Astrocyte (in vitro differentiated cells and primary cell): ENCODE data around the gene TRIM52. TPM values are rescaled to one million over a fixed set of nuclear protein-coding genes. Genes with fewer than 3 reads are reported as not detected.

Source experiments
- DNase-seq: peaks from one replicate; pipeline ENCODE4 v3.0.0-alpha.2; 2010; ENCODE audit warnings: low read depth
- FAIRE-seq: peaks from 2 replicates; lab custom pipeline; 2011; peaks lifted over from hg19 to GRCh38; lab: Jason Lieb, UNC
- H2AFZ ChIP-seq: 2 replicates; pipeline ENCODE4 v1.6.0; 2012; ENCODE audit warnings: low read depth, low read length, inconsistent platforms
- H3K27ac ChIP-seq: 2 replicates; pipeline ENCODE4 v1.5.1; 2011; ENCODE audit warnings: low read depth, low read length, inconsistent platforms
- H3K27me3 ChIP-seq: 2 replicates; pipeline ENCODE4 v1.6.0; 2011; ENCODE audit warnings: low read length, inconsistent platforms; ENCODE audit not compliant: insufficient read depth
- H3K36me3 ChIP-seq: 2 replicates; pipeline ENCODE4 v1.5.1; 2011; ENCODE audit warnings: low read length, inconsistent platforms; ENCODE audit not compliant: insufficient read depth
- H3K4me1 ChIP-seq: 2 replicates; pipeline ENCODE4 v1.5.1; 2011; ENCODE audit warnings: low read length, inconsistent platforms; ENCODE audit not compliant: insufficient read depth
- H3K4me2 ChIP-seq: 2 replicates; pipeline ENCODE4 v1.6.0; 2012; ENCODE audit warnings: low read length, inconsistent platforms
- H3K4me3 ChIP-seq: 2 replicates; pipeline ENCODE4 v1.5.1; 2011; ENCODE audit warnings: low read depth, mild to moderate bottlenecking, low read length, inconsistent platforms; ENCODE audit not compliant: insufficient read depth
- H3K79me2 ChIP-seq: 2 replicates; pipeline ENCODE4 v1.6.0; 2012; ENCODE audit warnings: mild to moderate bottlenecking, low read length, inconsistent platforms; ENCODE audit not compliant: insufficient read depth
- H3K9ac ChIP-seq: 2 replicates; pipeline ENCODE4 v1.6.0; 2012; ENCODE audit warnings: mild to moderate bottlenecking, low read length, inconsistent platforms
- H3K9me3 ChIP-seq: 2 replicates; pipeline ENCODE4 v1.5.1; 2012; ENCODE audit warnings: low read depth, mild to moderate bottlenecking, low read length, inconsistent platforms; ENCODE audit not compliant: insufficient read depth
- H4K20me1 ChIP-seq: 2 replicates; pipeline ENCODE4 v1.6.0; 2012; ENCODE audit warnings: low read length, inconsistent platforms; ENCODE audit not compliant: insufficient read depth
- H3K27ac Mint-ChIP-seq: one replicate; pipeline ENCODE4 v1.8.0; 2021; ENCODE audit warnings: mild to moderate bottlenecking, mixed read lengths; ENCODE audit not compliant: unreplicated experiment
- H3K27me3 Mint-ChIP-seq: one replicate; pipeline ENCODE4 v1.8.0; 2021; ENCODE audit warnings: low read depth, mixed read lengths; ENCODE audit not compliant: unreplicated experiment
- H3K36me3 Mint-ChIP-seq: one replicate; pipeline ENCODE4 v1.8.0; 2021; ENCODE audit warnings: low read depth, mixed read lengths; ENCODE audit not compliant: unreplicated experiment
- H3K4me1 Mint-ChIP-seq: one replicate; pipeline ENCODE4 v1.8.0; 2021; ENCODE audit warnings: low read depth, mixed read lengths; ENCODE audit not compliant: unreplicated experiment
- H3K4me3 Mint-ChIP-seq: one replicate; pipeline ENCODE4 v1.8.0; 2021; ENCODE audit warnings: mild to moderate bottlenecking, moderate library complexity, mixed read lengths; ENCODE audit not compliant: unreplicated experiment
- H3K9me3 Mint-ChIP-seq: one replicate; pipeline ENCODE4 v1.8.0; 2021; ENCODE audit warnings: mild to moderate bottlenecking, mixed read lengths; ENCODE audit not compliant: unreplicated experiment
- EZH2 ChIP-seq: IDR thresholded peaks from 2 replicates; pipeline ENCODE4 v1.6.1; 2012; ENCODE audit warnings: mild to moderate bottlenecking, low read length, inconsistent platforms; ENCODE audit not compliant: insufficient read depth
- total RNA-seq: library from RNA; stranded (reverse); gene quantifications from 2 replicates; pipeline ENCODE4 v1.2.1, GENCODE V29; 2021
- TF ChIP-seq, protein P1 (sequence below): IDR thresholded peaks from 2 replicates; pipeline ENCODE4 v1.5.1; 2011; ENCODE audit warnings: low read depth, mild to moderate bottlenecking, inconsistent platforms, low read length, moderate library complexity; ENCODE audit not compliant: insufficient read depth

Gene TRIM52
- total RNA-seq, 1 donor from 2014 or later = 6.5 TPM

DNA sequence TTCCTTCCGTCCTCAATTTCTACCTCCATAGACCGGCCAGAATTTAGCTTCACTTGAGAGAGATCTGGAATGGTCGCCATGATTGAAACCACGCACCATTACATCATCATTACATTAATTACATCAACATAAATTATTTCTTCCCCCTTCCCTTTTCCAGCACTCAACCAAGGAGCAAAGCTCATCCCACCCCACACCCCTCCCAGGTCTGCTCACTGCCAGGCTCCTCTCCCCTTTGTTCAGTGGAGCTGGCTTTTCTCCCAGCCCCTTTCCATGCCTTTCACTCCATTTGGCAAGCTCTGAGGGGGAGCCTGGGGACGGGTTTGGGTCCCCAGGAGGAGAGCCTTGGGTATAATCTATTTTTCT is 25.6 kb downstream of the TRIM52 start:
- peak overlapping the region; percentile 72 for H3K27ac Mint-ChIP-seq
- no peaks in the 10 kb centered on the region for H3K9me3 Mint-ChIP-seq
- TF ChIP-seq, protein P1, sequence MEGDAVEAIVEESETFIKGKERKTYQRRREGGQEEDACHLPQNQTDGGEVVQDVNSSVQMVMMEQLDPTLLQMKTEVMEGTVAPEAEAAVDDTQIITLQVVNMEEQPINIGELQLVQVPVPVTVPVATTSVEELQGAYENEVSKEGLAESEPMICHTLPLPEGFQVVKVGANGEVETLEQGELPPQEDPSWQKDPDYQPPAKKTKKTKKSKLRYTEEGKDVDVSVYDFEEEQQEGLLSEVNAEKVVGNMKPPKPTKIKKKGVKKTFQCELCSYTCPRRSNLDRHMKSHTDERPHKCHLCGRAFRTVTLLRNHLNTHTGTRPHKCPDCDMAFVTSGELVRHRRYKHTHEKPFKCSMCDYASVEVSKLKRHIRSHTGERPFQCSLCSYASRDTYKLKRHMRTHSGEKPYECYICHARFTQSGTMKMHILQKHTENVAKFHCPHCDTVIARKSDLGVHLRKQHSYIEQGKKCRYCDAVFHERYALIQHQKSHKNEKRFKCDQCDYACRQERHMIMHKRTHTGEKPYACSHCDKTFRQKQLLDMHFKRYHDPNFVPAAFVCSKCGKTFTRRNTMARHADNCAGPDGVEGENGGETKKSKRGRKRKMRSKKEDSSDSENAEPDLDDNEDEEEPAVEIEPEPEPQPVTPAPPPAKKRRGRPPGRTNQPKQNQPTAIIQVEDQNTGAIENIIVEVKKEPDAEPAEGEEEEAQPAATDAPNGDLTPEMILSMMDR = no peak
- TF ChIP-seq EZH2 = no peak
- H3K4me2 ChIP-seq = no peak overlapping the region
- peaks cover 58% of the 10 kb centered on the region for H3K36me3 ChIP-seq
- FAIRE-seq = no peak
- H3K27me3 ChIP-seq = no peaks in the 10 kb centered on the region
- H2AFZ ChIP-seq = no peak overlapping the region
- H3K79me2 ChIP-seq = peaks cover 35% of the 10 kb centered on the region
- peaks cover 36% of the 10 kb centered on the region for H3K36me3 Mint-ChIP-seq
- peaks cover 10% of the 10 kb centered on the region for H3K4me1 ChIP-seq
- H3K27me3 Mint-ChIP-seq = no peaks in the 10 kb centered on the region
- no peak overlapping the region for H3K9ac ChIP-seq
- H3K9me3 ChIP-seq = no peaks in the 10 kb centered on the region
- H3K4me3 Mint-ChIP-seq = peak overlapping the region; percentile 45
- peaks cover 77% of the 10 kb centered on the region for H4K20me1 ChIP-seq
- H3K4me1 Mint-ChIP-seq = peaks cover 16% of the 10 kb centered on the region
- H3K27ac ChIP-seq = no peak overlapping the region
- H3K4me3 ChIP-seq = no peak overlapping the region
- no peak for DNase-seq

DNA sequence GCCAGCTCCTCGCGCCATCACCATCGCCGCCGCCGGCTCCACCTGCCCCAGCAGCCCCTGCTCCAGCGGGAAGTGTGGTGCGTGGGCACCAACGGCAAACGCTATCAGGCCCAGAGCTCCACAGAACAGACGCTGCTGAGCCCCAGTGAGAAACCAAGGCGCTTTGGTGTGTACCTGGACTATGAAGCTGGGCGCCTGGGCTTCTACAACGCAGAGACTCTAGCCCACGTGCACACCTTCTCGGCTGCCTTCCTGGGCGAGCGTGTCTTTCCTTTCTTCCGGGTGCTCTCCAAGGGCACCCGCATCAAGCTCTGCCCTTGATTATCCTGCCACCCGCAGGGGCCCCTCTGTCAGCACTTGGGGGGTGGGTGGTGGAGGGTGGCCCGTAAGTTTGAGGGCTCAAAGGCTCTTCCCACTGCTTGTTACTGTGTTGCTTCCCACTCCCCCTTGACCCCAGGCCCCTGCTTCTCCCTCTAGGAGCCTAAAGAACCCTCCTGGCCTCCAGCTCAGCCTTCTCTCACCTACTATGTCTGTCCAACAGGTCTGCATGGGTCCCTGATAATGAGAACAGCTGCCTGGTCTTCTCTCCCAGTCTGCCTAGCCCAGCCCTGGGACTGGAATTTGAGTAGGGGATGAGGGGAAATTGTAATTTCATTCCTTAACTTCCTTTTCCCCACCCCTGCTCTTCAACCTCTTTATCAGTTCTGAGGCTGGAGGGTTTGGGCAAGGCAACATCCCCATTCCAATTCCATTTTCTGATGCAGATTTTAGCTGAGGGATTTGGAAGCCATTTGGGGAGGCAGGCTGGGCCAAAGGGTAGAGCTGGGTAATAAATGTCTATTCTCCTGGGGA is 26.3 kb downstream of the TRIM52 start:
- no peak overlapping the region for H3K4me3 Mint-ChIP-seq
- Histone ChIP-seq H3K4me1 (peaks cover 10% of the 10 kb centered on the region), H3K9ac (no peak overlapping the region), H3K79me2 (peaks cover 29% of the 10 kb centered on the region), H3K4me3 (no peak overlapping the region), H3K36me3 (peaks cover 56% of the 10 kb centered on the region), H4K20me1 (peaks cover 75% of the 10 kb centered on the region), H3K27ac (no peak overlapping the region), H3K4me2 (no peak overlapping the region), H3K9me3 (no peaks in the 10 kb centered on the region), H3K27me3 (no peaks in the 10 kb centered on the region), H2AFZ (no peak overlapping the region)
- no peaks in the 10 kb centered on the region for H3K27me3 Mint-ChIP-seq
- FAIRE-seq = no peak
- H3K36me3 Mint-ChIP-seq = peaks cover 33% of the 10 kb centered on the region
- TF ChIP-seq, protein P1 = no peak
- TF ChIP-seq EZH2 = no peak
- no peaks in the 10 kb centered on the region for H3K9me3 Mint-ChIP-seq
- peaks cover 16% of the 10 kb centered on the region for H3K4me1 Mint-ChIP-seq
- no peak for DNase-seq
- H3K27ac Mint-ChIP-seq = peak overlapping the region; percentile 72
